ENCODE data around the gene MRGPRF.

The MRGPRF gene

DNA sequence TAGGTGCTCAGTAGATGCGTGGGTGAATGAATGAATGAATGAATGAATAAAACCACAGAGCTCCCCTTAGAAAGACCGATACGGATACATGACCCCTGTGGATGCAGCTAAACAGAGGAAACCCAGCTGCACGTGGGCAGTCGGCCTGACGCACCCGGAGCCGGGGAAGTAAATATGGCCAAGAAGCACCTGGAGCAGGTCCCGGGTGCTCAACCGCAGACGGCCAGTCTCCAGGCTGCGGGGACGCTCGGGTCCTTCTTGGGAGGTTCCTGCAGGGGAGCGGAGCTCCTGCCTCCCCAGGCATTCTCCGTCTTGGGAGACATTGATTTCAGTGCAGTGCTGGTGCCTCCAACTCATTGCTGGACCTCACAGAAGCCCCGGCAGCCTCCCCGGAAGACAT, 24.0 kb upstream of the MRGPRF start:
- Mint-ChIP-seq H3K27me3 (no peaks in the 10 kb centered on the region), H3K36me3 (no peaks in the 10 kb centered on the region), H3K4me1 (no peaks in the 10 kb centered on the region), H3K4me3 (no peak overlapping the region), H3K27ac (no peak overlapping the region), H3K9me3 (no peaks in the 10 kb centered on the region)

DNA sequence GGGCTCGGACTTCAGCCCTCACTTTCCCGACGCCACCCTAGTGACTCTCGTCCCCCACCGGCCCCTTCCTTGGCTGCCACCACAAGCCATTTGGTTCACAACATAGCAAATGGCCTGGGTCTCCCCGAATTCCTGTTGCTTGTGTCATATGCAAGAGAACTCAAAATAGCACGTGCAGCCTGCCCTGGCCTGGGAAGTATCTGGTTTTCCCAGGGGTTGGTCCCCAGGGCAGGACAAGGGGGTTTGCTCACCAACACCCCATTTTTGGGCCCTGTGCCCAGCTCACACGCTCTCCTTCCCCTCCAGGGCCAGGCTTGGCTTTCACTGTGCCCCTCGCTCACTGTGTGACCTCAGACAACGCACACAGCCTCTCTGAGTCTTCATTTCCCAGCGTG, 22.9 kb upstream of the MRGPRF start:
- Mint-ChIP-seq H3K27ac (no peak overlapping the region), H3K36me3 (no peaks in the 10 kb centered on the region), H3K27me3 (no peaks in the 10 kb centered on the region), H3K4me1 (no peaks in the 10 kb centered on the region), H3K9me3 (no peaks in the 10 kb centered on the region), H3K4me3 (no peak overlapping the region)

DNA sequence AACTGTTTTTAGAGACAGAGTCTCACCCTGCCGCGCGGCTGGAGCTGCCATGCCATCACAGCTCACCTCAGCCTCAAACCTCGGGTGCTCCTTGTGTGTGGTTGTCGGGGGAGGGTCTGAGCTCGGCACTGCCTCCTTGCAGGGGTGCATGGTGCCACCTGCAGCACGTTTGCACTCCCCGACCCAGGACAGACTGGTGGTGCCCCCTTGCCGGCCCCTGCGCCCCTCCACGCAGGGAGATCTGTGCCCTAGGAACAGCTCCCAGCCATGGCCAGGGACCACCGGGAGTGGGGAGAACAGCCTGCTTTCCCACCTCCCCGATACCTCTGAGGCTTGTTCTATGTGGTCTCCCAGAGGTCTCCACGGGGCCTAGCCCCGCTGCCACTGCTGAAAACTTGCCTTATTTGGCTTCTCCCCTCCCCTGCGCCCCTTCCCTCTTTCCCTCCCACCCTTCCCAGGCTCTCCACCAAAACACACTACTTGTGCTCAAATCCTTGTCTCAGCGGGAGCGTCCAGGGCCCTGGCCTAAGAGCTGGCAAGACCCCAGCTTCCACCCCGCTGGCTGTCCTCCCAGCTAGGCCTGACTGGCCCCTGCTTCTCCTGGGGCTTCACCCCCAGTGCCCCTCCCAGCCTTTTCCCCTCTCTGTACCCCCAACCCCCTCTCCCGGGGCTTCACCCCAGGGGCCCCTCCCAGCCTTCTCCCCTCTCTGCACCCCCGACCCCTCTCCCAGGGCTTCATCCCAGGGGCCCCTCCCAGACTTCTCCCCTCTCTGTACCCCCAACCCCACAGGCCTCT, 22.3 kb upstream of the MRGPRF start:
- Mint-ChIP-seq H3K4me1 (no peaks in the 10 kb centered on the region), H3K27ac (no peak overlapping the region), H3K4me3 (no peak overlapping the region), H3K27me3 (no peaks in the 10 kb centered on the region), H3K9me3 (no peaks in the 10 kb centered on the region), H3K36me3 (no peaks in the 10 kb centered on the region)

DNA sequence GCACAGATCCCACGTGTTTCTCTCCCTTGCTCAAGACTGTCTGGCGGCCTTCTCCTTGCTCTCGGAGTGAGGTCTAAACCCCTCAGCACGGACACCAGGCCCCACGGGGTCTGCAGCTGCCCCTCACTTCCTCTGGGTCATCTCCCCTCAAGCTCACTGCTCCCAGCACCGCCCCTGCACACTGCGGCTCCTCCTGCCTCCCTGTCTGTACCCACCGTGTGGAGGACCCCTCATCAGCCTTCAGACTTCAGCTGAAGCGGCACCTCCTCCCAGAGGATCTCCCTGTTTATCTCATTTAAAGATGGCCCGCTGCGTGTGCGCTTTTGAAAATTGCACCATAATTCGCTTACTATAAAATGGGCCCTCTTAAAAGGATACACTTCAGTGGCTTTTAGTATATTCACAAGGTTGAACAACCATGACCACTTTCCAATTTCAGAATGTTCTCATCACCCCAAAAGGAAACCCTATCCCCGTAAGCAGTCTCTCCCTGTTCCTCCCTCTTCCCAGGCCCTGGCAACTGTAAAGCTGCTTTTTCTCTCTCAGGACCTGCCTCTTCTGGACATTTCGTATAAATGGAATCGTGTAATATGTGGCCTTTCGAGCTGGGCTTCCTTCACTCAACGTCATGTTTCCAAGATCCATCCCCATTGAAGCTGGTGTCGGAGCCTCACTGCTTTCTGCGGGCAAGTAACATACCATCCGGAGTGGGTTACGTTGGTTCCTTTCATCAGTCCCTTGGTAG, 21.2 kb upstream of the MRGPRF start:
- H3K4me3 Mint-ChIP-seq, result no peak overlapping the region
- H3K27me3 Mint-ChIP-seq, result no peaks in the 10 kb centered on the region
- no peaks in the 10 kb centered on the region for H3K36me3 Mint-ChIP-seq
- no peaks in the 10 kb centered on the region for H3K9me3 Mint-ChIP-seq
- no peak overlapping the region for H3K27ac Mint-ChIP-seq
- no peaks in the 10 kb centered on the region for H3K4me1 Mint-ChIP-seq

DNA sequence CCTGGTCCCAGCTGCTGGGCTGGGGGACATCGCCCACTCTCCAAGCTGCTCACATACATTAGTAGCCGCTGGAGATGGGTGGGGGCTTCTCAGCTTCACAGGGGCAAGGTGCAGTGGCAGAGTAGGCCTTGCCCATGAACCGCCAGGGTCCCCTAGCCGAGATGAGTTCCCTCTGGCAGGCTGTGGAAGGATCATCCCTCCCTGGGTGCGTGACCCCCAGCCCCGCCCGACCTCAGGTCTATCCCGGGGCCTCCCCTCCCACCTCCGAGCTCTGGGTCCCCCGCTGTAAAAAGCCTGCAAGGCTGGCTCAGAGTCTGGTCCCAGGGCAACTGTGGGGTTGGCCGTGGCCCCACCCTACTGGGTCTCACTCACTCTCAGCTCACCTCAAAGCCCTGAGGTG, 20.4 kb upstream of the MRGPRF start:
- no peaks in the 10 kb centered on the region for H3K9me3 Mint-ChIP-seq
- no peaks in the 10 kb centered on the region for H3K4me1 Mint-ChIP-seq
- H3K4me3 Mint-ChIP-seq, result no peak overlapping the region
- no peaks in the 10 kb centered on the region for H3K27me3 Mint-ChIP-seq
- no peaks in the 10 kb centered on the region for H3K36me3 Mint-ChIP-seq
- H3K27ac Mint-ChIP-seq, result no peak overlapping the region

DNA sequence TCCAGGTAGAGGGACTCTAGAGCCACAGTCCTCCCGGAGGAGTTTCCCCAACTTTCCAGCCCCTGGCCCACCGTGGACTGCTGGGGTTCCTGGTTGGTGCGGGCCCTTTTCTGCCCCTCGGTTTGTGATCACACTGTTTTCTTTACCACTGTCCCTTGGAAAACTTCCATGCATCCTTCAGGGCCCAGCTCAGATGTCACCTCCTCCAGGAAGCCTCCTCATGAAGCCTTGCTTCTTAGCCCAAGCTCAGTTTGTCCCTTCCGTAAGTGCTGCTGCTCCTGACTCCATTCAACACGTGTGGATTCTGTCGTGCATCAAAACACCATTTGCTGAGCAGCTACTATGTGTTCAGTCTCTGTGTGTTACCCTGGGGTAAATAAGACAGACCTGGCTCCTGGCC, 19.8 kb upstream of the MRGPRF start:
- Mint-ChIP-seq H3K4me1 (no peaks in the 10 kb centered on the region), H3K9me3 (no peaks in the 10 kb centered on the region)

DNA sequence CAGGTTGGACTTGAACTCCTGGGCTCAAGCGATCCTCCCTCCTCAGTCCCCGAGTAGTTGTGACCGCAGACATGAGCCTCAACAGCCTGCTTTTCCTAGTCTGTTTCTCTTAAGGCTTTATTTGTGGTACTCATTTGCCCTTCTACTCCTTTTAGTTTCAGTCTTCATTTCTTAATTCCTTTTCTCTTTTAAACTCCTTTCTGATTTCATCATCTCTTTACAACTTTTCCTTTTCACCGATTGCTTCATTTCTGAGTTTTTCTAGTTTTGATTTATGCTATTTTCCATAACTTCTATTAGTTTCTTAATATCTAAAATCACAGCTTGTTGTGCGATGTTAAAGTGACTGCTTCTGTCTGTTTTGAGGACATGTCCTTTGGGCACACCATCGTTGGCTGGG, 17.3 kb upstream of the MRGPRF start:
- Mint-ChIP-seq H3K4me1 (no peaks in the 10 kb centered on the region), H3K9me3 (no peaks in the 10 kb centered on the region), H3K4me3 (no peak overlapping the region), H3K36me3 (no peaks in the 10 kb centered on the region), H3K27ac (no peak overlapping the region), H3K27me3 (peaks cover 1% of the 10 kb centered on the region)

More for the DNA sequence above, 19.8 kb upstream of the MRGPRF start:
- Mint-ChIP-seq H3K4me3 (no peak overlapping the region), H3K27ac (no peak overlapping the region), H3K36me3 (no peaks in the 10 kb centered on the region), H3K27me3 (no peaks in the 10 kb centered on the region)

DNA sequence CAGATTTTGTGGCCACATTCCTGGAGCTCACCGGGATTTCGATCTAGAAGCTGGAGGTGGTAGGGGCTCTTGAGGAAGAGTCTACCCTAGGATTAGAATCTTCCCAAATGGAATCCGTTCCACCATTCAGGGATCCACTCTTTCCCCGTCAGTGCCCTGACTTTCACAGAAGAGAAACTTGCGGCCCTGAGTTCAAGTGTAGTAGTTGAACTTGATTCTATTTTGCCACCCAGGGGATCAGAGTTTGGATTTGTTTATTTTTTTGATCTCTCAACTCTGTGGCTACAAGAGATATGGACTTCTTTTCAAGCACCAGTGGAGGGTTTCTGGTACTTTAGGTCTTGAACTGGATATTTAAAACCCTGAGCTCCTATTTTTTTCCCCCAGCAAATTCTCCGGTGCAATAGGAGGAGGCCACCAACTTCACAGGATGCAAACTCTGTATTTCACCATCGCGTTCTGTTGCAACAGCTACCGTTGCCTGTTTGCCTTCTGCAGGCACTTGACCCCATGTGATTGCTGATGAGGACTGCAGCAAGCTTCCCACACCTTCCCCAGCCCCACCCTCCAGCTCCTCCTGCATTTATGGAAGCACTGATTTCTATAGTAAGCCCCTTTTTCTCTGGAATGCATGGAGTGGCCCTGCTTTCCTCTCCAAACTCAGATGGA, 14.8 kb upstream of the MRGPRF start:
- no peak overlapping the region for H3K4me3 Mint-ChIP-seq
- H3K9me3 Mint-ChIP-seq, result no peaks in the 10 kb centered on the region

DNA sequence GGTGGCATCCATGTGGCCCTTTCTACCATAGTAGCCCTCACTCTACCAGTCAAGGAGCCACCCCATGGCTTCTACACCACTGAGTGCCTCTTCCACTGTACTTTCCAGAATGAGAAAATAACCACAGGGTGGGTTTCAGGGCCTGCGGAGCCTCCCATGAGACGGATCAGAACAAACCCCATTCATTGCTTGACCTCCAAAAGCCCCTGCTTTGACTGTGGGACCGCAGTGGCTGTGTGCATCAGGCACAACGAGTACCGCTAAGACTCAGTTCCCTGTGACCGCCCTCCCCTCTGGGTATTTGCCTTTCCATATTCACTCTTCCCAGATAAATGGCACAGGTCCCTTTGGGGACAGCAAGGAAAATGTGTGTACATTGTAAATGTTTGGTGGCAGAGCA, 11.5 kb upstream of the MRGPRF start:
- Mint-ChIP-seq H3K27ac (no peak overlapping the region), H3K4me1 (no peaks in the 10 kb centered on the region), H3K9me3 (no peaks in the 10 kb centered on the region), H3K4me3 (no peak overlapping the region), H3K36me3 (no peaks in the 10 kb centered on the region), H3K27me3 (peaks cover 1% of the 10 kb centered on the region)

More for the DNA sequence above, 14.8 kb upstream of the MRGPRF start:
- Mint-ChIP-seq H3K27me3 (peaks cover 1% of the 10 kb centered on the region), H3K36me3 (no peaks in the 10 kb centered on the region), H3K27ac (no peak overlapping the region), H3K4me1 (no peaks in the 10 kb centered on the region)

DNA sequence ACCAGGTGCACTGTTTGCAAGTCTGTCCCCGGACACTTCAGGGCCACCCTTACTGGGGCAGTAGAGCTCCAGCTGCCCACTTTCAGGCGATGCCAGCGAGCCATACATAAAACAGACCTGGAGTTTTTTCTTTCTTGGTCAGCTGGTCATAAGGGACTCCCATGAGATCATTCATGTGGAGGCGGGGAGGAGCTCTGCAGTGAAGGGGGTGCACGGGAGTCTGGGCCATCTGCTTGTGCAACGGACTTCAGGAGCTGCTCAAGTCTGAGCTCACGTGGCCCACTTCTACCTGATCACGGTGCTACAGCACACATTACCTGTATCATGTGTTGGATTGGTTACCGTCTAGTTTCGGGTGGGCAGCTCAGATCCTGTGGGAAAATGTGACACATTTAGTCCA, 9.2 kb upstream of the MRGPRF start:
- Mint-ChIP-seq H3K4me3 (no peak overlapping the region), H3K9me3 (no peaks in the 10 kb centered on the region), H3K27ac (no peak overlapping the region), H3K36me3 (no peaks in the 10 kb centered on the region), H3K27me3 (peaks cover 1% of the 10 kb centered on the region), H3K4me1 (no peaks in the 10 kb centered on the region)

DNA sequence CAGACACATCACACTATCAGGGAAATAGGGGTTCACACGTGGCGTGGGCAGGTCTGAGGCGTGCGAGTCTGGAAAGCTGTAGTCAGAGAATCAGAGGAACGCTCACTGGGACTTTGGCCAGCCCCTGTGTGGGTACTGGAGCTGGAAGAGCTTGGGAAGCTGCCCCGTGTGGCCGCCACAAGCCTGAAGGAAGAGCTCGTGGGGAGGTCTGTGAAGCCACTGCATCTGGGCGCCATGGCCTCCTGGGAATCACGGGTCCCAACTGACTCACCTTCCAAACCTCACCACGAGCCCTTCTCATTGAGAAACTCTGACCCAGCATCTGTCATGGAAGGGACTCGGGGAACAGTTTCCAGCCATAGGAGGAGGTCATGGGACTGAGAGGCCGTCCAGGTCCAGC, 5.9 kb upstream of the MRGPRF start:
- H3K27ac Mint-ChIP-seq, result no peak overlapping the region
- no peaks in the 10 kb centered on the region for H3K9me3 Mint-ChIP-seq
- no peaks in the 10 kb centered on the region for H3K36me3 Mint-ChIP-seq
- H3K4me3 Mint-ChIP-seq, result no peak overlapping the region
- H3K27me3 Mint-ChIP-seq, result no peaks in the 10 kb centered on the region
- H3K4me1 Mint-ChIP-seq, result no peaks in the 10 kb centered on the region

DNA sequence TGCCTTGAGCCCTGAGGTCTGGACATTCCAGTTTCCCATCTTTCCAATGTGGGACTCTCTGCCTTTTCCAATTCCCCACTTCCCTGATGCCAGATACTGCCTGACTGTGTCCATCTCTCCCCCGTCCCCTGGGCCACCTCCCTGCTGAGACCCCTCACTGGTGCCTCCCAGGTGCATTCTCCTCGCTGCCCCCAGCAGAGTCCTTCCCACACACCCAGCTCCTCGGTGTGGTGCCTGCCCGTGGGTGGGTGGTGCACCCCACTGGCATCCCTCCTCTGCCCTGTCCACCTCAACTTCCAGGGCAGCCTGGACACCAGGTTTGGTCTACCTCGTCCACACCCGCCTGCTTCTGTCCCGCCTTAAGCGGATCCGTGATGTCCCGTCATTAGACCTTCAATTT, 4.9 kb upstream of the MRGPRF start:
- Mint-ChIP-seq H3K4me3 (no peak overlapping the region), H3K4me1 (no peaks in the 10 kb centered on the region), H3K36me3 (no peaks in the 10 kb centered on the region), H3K27me3 (peaks cover 2% of the 10 kb centered on the region), H3K27ac (no peak overlapping the region), H3K9me3 (no peaks in the 10 kb centered on the region)

DNA sequence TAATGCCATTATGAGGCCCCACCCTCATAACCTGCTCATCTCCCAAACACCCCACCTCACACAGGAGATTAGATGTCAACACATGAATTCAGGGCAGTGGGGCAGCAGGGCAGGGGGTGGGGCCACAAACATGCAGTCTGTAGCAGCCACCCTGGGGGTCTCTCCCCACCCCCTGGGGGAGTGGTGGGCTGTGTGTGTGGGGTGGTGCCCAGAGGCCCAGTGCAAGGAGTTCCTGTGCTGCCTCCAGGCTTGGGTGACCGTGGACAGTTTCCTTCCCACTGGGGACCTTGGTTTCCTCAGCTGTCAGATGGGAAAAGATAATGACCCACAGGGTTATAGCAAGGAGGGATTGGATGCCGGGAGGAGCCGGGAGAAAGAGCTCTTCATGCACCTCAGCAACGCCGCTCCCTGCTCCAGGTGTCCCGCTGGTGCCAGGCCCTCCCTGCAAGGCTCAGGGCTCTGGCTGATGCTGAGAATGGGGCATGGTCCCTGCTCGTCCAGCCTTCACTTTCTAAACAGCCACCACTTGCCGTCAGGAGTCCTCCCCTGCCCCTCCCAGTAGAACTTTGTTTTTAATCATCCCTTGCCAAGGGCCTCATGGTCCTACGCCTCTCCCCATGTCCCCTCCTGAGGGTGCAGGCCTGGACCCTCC, 2.0 kb upstream of the MRGPRF start:
- Mint-ChIP-seq H3K4me1 (no peaks in the 10 kb centered on the region), H3K27ac (no peak overlapping the region), H3K9me3 (no peaks in the 10 kb centered on the region), H3K4me3 (no peak overlapping the region), H3K36me3 (no peaks in the 10 kb centered on the region), H3K27me3 (peaks cover 13% of the 10 kb centered on the region)

DNA sequence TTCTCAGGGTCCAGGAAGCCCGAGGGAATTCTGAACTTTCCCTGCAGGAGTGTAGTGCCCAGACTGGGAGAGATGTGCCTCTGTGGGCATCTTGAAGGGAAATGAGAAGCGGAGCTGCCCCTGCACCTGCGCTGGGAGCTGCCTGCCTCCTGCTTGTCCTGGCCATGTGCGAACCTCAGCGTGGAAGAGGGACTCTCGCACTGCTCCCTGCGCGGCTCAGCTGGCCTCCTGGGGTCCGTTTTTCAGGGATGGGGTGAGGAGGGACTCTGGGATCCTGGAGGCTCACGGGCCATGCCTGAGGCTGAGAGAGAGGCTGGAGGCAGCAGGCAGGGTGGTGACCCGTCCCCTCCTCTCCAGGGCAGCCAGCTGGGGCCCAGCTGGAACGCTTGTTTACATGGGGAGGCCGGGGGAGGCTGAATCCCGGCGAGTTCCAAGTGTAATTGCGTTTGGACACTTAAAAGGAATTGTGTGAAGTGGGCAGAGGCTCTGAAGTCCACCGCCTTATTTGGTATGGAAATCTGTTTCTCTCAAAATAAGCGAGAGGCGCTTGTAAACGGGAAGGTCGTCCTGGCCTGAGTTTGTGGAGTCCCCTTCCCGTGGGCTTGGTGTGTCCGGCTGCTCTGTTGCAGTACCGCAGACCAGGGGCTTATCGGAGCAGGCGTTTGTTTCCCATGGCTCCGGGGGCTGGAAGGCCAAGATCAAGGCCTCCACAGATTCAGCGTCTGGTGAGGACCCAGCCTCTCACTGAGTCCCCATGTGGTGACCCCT, 1.2 kb upstream of the MRGPRF start:
- Mint-ChIP-seq H3K4me1 (no peaks in the 10 kb centered on the region), H3K27ac (no peak overlapping the region), H3K4me3 (no peak overlapping the region), H3K27me3 (peaks cover 16% of the 10 kb centered on the region), H3K36me3 (no peaks in the 10 kb centered on the region), H3K9me3 (no peaks in the 10 kb centered on the region)

Data from activated naive CD4-positive, alpha-beta T cell treated with anti-CD3 and anti-CD28 coated beads, Interleukin-2, amount 50 U/mL, for 24 hours (primary cell).